IMR-90 (cell line): Measurements from ENCODE around the gene B4GALT7.
"Not testable (repeated sequence)": the region's sequence is repeated elsewhere in the genome, so short reads cannot be mapped to it uniquely, and the experiment has no call there.

ENCODE experiments used
- BHLHE40 ChIP-seq: fragments of 150-350 bp; IDR thresholded peaks from 2 replicates; pipeline ENCODE4 v1.6.1; 2016; ENCODE audit warnings: mild to moderate bottlenecking, low read depth, low read length
- CEBPB ChIP-seq: IDR thresholded peaks from 2 replicates; pipeline ENCODE4 v1.6.1; 2012; ENCODE audit warnings: low read depth, low read length, improper control_type of control experiment
- CTCF ChIP-seq: conservative IDR thresholded peaks from 2 replicates; pipeline ENCODE4 v1.5.1; 2012; ENCODE audit warnings: mild to moderate bottlenecking, low read depth, low read length, improper control_type of control experiment
- FOS ChIP-seq: fragments of 150-350 bp; IDR thresholded peaks from 2 replicates; pipeline ENCODE4 v1.6.1; 2016; ENCODE audit warnings: low read depth, low read length
- MAFK ChIP-seq: IDR thresholded peaks from 2 replicates; pipeline ENCODE4 v1.6.1; 2012; ENCODE audit warnings: low read depth, low read length, improper control_type of control experiment
- MAZ ChIP-seq: IDR thresholded peaks from 2 replicates; pipeline ENCODE4 v1.6.1; 2012; ENCODE audit warnings: low read depth, mild to moderate bottlenecking, low read length, improper control_type of control experiment, moderate library complexity, borderline replicate concordance
- MXI1 ChIP-seq: IDR thresholded peaks from 2 replicates; pipeline ENCODE4 v1.6.1; 2012; ENCODE audit warnings: low read depth, mild to moderate bottlenecking, low read length, moderate library complexity, borderline replicate concordance
- POLR2A ChIP-seq: IDR thresholded peaks from 2 replicates; pipeline ENCODE4 v1.6.1; 2012; ENCODE audit warnings: mild to moderate bottlenecking, low read depth, low read length
- RCOR1 ChIP-seq: IDR thresholded peaks from 2 replicates; pipeline ENCODE4 v1.6.1; 2012; ENCODE audit warnings: mild to moderate bottlenecking, low read length, improper control_type of control experiment; ENCODE audit not compliant: insufficient replicate concordance
- SMC3 ChIP-seq: fragments of 150-350 bp; IDR thresholded peaks from 2 replicates; pipeline ENCODE4 v1.6.1; 2016; ENCODE audit warnings: low read depth, mild to moderate bottlenecking, antibody characterized with exemption, low read length, moderate library complexity
- USF2 ChIP-seq: fragments of 150-350 bp; IDR thresholded peaks from 2 replicates; pipeline ENCODE4 v1.6.1; 2017; ENCODE audit warnings: mild to moderate bottlenecking, antibody characterized with exemption, low read length, low read depth

GRCh38 chr5:177651235-177651634, 51.3 kb downstream of the B4GALT7 start:
- TF ChIP-seq CTCF, MAFK, FOS, RCOR1, BHLHE40, POLR2A, SMC3, CEBPB, USF2, MAZ, MXI1: not testable (repeated sequence)
